MV-4-11 (cell line): ENCODE results near the gene CFDP1.

Experiments
- DNase-seq: peaks from one replicate; lab custom pipeline; 2025; lab: John Stamatoyannopoulos, UW

CFDP1 gene

GRCh38 chr16:75406943-75407342, 26.4 kb downstream of the CFDP1 start:
- no peak for DNase-seq

DNA sequence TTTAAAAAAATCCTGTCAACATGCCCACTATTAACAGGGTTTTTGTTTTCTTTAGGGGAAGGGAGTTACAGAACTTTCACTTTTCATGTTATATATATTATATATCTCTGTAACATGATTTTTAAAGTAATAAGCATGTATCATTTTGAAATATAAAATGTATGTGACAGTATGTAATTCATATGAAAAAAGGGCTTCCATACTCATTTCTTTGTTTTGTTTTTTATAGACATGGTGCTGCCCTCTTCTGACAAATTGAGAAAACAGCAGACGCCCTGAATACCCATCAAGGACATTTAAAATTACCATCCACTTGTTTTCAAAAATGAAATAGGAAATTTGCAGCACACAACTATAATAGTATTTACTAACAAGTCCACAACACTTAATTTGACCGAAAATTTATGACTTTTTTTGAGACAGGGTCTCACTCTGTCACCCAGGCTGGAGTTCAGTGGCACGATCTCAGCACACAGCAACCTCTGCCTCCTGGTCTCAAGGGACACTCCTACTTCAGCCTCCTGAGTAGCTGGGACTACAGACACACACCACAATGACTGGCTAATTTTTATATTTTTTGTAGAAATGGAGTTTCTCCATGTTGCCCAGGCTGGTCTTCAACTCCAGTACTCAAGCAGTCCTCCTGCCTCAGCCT, 30.4 kb downstream of the CFDP1 start:
- DNase-seq: peak; percentile 22

GRCh38 chr16:75402159-75402820, 31.0 kb downstream of the CFDP1 start:
- DNase-seq: no peak

- no peak for DNase-seq
Measured at GRCh38 chr16:75401691-75402090, 31.6 kb downstream of the CFDP1 start.

GRCh38 chr16:75398333-75398732, 35.0 kb downstream of the CFDP1 start:
- DNase-seq: no peak

DNA sequence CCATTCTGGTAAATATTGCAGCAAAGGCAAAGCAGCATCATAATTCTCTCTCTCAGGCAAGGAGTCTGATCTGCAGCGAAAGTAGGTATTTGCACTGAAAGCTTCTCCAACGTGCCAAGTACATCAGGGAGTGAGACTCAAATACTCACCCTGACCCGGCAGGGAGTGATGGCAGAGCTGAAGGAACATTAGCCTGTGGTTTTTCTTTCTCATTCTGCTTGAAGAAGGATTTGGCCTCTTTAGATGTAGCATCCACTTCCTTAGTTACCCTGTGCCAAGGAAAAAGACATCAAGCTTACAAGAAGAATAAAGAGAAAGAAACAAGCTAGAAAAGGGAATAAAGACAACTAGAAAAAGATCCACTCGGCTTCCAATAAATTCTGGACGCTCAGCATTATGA, 38.4 kb downstream of the CFDP1 start:
- no peak for DNase-seq

DNA sequence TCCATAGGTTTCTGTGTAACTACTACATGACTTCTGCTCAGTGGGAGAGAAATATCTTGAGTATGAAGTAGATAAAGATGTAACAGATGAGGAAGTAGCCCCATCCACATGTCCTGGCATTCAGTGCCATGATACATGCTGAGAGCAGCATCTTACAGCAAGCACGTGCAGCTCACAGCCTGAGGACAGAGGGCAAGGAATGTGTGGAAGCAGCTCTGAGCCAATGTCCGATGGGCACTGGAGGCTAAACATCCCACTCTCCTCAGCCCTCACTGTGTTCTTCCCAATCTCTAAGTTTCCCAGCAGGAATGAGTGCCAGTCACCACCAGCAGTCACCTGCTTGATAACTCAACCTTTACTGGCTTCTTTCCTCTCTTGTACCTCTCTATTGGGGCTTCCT, 40.4 kb downstream of the CFDP1 start:
- no peak for DNase-seq

DNA sequence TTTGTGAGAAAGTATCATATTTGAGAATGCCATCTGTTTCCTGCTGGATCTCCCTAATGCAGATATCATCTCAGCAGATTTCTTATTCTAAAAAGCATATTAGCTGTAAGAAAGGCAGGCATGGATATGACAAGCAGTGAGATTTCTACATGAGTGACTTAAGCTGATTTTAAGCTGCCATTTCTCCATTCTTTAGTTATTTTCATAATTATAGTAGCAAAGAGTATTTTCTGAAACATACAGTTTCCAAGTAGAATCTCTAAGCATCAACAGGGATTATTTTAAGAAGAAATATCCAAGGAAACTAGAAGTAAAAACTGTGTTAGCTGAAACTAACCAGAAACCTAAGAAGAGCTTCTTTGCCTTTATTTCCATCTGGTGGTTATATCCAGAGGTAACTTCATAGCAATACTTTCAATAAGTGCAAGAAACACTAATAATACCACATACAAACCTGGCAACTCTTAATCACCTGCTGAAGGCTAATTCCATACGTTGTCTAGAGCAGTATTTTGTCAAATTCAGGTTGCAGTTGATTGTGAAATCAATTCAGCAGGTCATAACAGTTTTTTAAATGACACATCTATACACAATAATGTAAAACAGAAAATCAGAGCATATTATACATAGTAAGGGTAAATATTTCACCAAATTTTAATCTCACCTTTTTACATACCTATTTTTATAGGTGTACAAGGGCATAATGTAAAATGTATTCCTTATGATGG, 42.2 kb downstream of the CFDP1 start:
- DNase-seq: no peak

DNA sequence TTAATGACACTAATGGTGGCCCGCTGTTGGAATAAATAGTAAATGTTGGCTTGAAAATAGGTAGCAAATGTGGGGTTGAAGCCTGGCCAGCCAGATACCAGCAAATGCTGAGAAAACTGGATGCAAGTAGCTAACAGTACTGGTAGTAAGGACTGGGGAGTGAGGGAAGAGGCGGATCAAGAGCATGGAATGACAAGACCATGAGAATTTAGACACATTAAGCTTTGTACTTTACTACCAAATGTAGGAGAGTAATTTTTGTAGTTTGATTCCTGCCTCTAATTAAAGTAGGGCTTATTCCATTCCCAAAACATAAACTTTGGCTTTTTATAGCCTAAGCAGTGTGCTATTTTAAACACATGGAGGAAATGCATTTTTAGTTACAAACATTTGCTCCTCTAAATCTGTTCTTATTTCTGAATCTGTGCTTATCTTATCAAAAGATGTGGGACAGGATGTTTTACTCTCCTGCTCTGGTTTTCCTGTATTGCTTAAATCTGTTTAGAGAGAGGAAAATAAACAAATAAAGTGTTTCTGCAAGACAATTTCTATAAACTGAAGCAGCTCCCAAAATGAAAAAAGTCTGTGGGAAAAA, 44.1 kb downstream of the CFDP1 start:
- no peak for DNase-seq

DNA sequence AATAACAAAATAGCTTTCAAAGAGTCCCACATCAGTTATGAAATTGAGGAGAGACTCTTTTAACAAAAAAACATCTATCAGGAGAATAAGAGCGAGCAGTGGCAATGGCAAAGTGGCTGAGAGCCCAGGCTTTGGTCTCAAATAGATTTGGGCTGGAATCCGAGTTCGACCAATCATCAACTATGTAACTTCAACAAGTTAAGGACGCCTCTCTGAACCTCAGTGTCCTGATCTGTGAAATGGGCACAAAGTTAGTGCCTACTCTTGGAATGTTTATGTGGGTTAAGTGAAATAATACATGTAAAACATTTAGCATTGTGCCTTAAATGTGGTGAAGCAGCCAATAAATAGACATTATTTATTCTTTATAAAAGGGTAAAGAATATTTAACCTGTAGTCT, 45.4 kb downstream of the CFDP1 start:
- DNase-seq: no peak

- peak; percentile 67 for DNase-seq
Measured at GRCh38 chr16:75385507-75386152, 47.7 kb downstream of the CFDP1 start.

DNA sequence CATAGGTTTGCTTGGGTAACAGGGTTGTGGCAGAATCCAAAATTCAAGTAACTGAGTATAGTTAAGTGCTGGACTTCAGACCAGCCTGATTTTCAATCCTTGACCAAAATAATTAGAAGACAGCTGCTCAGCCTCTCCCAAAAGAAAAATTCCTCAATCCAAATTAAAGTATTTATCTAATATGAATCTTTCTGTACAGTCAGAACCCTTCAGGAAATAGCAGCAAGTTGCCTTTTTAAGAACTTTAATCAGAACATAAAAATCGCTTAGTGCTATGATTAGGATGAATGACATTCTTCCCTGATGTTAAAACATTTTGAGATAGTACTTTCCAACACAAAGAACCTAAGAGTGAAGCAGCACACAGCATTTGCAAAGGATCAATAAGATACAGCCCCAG, 50.2 kb downstream of the CFDP1 start:
- no peak for DNase-seq

GRCh38 chr16:75382611-75383010, 50.7 kb downstream of the CFDP1 start:
- DNase-seq: no peak

DNA sequence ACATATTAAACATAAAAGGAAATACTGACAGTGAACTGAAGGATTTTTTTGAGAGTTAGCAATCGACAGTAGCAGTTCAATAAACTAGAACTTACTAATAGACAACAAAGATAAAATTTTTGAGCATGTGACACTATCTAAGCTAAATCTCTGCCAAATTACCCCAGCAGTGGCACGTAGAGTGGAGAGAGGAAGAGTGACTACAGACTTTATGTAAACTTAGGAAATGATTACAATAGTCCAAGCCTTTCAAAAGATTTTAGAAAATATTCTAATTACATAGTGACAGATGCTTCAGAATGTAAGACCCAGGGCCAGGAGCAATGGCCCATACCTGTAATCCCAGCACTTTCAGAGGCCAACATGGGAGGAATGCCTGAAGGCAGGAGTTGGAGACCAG, 52.4 kb downstream of the CFDP1 start:
- DNase-seq: no peak

GRCh38 chr16:75379911-75380847, 53.1 kb downstream of the CFDP1 start:
- peak; percentile 88 for DNase-seq

GRCh38 chr16:75379339-75379738, 54.0 kb downstream of the CFDP1 start:
- peak; percentile 71 for DNase-seq

DNA sequence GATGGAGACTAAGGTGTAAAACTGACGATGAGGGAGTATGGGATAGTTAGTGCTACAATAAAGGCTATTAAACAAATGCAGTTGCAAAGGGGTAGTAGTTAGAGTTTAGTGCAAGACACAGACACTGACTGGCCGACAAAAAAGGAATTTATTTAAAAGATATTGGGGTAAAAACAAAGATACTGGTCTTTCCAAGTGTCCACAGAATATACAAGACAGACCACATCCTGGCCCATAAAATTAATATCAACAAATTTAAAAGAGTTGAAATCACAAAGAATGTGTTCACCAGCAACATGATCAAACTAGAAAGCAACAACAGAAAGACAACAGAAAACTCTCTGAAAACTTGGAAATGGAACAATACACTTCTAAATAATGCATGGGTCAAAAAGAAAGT, 54.7 kb downstream of the CFDP1 start:
- DNase-seq: no peak

DNA sequence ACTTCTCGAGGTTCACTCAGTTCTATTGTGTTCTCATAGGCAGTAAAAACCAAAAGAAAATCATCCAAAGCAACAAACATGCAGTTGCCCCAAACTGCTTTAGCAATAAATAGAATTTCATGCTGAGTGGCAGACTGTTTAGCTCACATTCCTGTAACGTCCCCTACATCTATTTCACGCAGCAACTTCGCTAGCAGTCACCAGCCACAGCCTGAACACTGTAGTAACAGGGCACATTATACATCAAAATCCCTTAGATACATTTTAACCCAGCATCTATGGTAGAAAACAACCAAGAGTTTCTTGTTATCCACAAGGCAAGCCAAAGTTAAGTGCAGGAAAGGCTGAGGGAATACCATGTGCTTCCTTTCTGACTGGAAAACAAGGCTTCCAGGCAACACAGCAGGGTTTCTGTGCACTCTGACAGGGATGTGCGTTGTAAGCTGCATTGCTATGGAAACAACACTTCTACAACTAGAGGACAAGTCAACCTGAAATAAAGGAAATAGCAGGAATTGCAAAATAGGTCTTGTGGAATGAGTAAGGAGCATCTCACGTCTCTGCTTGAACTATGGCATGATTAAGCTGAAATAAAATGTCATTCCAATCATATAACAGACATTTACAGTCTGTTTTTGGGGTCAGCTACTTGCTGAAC, 55.4 kb downstream of the CFDP1 start:
- DNase-seq: no peak

DNA sequence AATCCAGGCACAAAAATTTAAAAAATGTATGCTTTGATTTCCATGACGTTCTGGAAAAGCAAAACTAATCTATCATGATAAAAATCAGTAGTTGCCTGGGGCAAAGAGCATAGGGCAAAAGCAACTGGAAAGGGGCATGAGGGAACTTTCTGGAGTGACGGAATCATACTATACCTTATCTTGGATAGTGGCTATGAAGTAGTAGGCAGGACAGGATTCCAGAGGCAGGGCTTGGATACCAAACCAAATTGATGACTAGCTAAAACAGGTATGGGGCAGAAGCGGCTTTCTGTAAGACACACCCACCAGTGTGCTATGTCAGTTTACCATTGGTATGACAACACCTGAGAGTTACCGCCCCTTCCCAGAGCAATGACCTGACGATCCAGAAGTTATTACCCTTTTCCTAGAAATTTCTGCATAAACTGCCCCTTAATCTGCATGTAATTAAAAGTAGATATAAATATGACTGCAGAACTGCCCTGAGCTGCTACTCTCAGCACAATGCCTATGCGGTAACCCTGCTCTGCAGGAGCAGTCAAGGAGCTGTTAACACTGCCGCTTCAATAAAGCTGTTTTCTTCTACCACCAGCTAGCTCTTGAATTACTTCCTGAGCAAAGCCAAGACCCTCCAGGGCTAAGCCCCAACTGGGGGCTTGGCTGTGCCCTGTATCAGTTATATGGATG, 56.7 kb downstream of the CFDP1 start:
- DNase-seq: no peak

- no peak for DNase-seq
Measured at GRCh38 chr16:75374388-75374787, 58.9 kb downstream of the CFDP1 start.
